GM19099 (cell line): Measurements from ENCODE around the gene ACIN1.

Experiments
- POLR2A ChIP-seq: IDR thresholded peaks from 3 replicates; pipeline ENCODE4 v1.6.1; 2011; ENCODE audit warnings: low read depth; ENCODE audit not compliant: insufficient read length; ENCODE audit errors: extremely low read depth

Gene ACIN1

GRCh38 chr14:23102801-23103200, 7.9 kb upstream of the ACIN1 start:
- no peak for TF ChIP-seq POLR2A

GRCh38 chr14:23101986-23102625, 7.2 kb upstream of the ACIN1 start:
- TF ChIP-seq POLR2A: no peak

- no peak for TF ChIP-seq POLR2A
Measured at GRCh38 chr14:23101213-23101970, 6.5 kb upstream of the ACIN1 start.

- TF ChIP-seq POLR2A: no peak
Measured at GRCh38 chr14:23099212-23099861, 4.4 kb upstream of the ACIN1 start.

GRCh38 chr14:23097786-23098185, 2.9 kb upstream of the ACIN1 start:
- no peak for TF ChIP-seq POLR2A

- peak; percentile 51 for TF ChIP-seq POLR2A
Measured at GRCh38 chr14:23095196-23096108, 516 bp upstream of the ACIN1 start, which contains the start of gene C14orf119. Gene C14orf119 (plus strand): TSS chr14:23095505. CDS start chr14:23097659, 2,154 bp downstream.

GRCh38 chr14:23093991-23094665, 808 bp downstream of the ACIN1 start:
- TF ChIP-seq POLR2A: no peak

GRCh38 chr14:23093526-23093925, 1.4 kb downstream of the ACIN1 start:
- TF ChIP-seq POLR2A: no peak

GRCh38 chr14:23093104-23093503, 1.8 kb downstream of the ACIN1 start:
- TF ChIP-seq POLR2A: no peak

- TF ChIP-seq POLR2A: no peak
Measured at GRCh38 chr14:23091294-23092225, 3.4 kb downstream of the ACIN1 start.

GRCh38 chr14:23090254-23090636, 4.7 kb downstream of the ACIN1 start:
- no peak for TF ChIP-seq POLR2A

GRCh38 chr14:23089498-23090253, 5.3 kb downstream of the ACIN1 start:
- no peak for TF ChIP-seq POLR2A

GRCh38 chr14:23086565-23086964, 8.4 kb downstream of the ACIN1 start:
- no peak for TF ChIP-seq POLR2A

- TF ChIP-seq POLR2A: no peak
Measured at GRCh38 chr14:23085458-23085857, 9.5 kb downstream of the ACIN1 start.
